OCI-LY7 (cell line): ENCODE measurements around the gene XYLT1. TPM values are rescaled to one million over a fixed set of nuclear protein-coding genes. Genes with fewer than 3 reads are reported as not detected.

Experiments
- BruUV-seq: library from RNA; stranded (reverse); fragments of 400-500 nt; replicated peaks from 2 replicates; lab custom pipeline; 2021; lab: Mats Ljungman, UMichigan
- CTCF ChIA-PET: fragments of 300-600 bp; sonication (Branson Sonifier 250); formaldehyde crosslinking; loops from one replicate; lab custom pipeline; 2022; ENCODE audit warnings: antibody characterized with exemption; ENCODE audit not compliant: unreplicated experiment; lab: Charles Lee
- POLR2A ChIA-PET: fragments of 300-600 bp; sonication (Branson Sonifier 250); formaldehyde crosslinking; loops from one replicate; lab custom pipeline; 2022; ENCODE audit warnings: antibody characterized with exemption; lab: Charles Lee
- DNase-seq: peaks from one replicate; pipeline ENCODE4 v3.0.0-alpha.2; 2015; ENCODE audit warnings: low spot score
- H2AFZ ChIP-seq: fragments of 200-600 bp; sonication (generic), shearing (Covaris generic); 2 replicates; pipeline ENCODE4 v1.6.1; 2014; ENCODE audit warnings: mild to moderate bottlenecking, antibody characterized with exemption, low read length, moderate library complexity
- H3K27ac ChIP-seq: fragments of 200-600 bp; sonication (generic); 2 replicates; pipeline ENCODE4 v1.5.1; 2014; ENCODE audit warnings: mixed run types, low read depth, mild to moderate bottlenecking, moderate library complexity, low read length, inconsistent platforms; ENCODE audit not compliant: poor library complexity, severe bottlenecking
- H3K36me3 ChIP-seq: fragments of 200-600 bp; sonication (generic); 2 replicates; pipeline ENCODE4 v1.6.1; 2014; ENCODE audit warnings: mild to moderate bottlenecking, antibody characterized with exemption, low read length, moderate library complexity, mixed read lengths; ENCODE audit not compliant: insufficient read depth
- H3K4me1 ChIP-seq: fragments of 200-600 bp; sonication (generic); 2 replicates; pipeline ENCODE4 v1.5.1; 2014; ENCODE audit warnings: mild to moderate bottlenecking, low read length; ENCODE audit not compliant: insufficient read depth, poor library complexity, severe bottlenecking
- H3K4me2 ChIP-seq: fragments of 200-600 bp; sonication (generic); 2 replicates; pipeline ENCODE4 v1.6.1; 2014; ENCODE audit warnings: mild to moderate bottlenecking, low read length
- H3K4me3 ChIP-seq: fragments of 200-600 bp; sonication (generic); 2 replicates; pipeline ENCODE4 v1.5.1; 2014; ENCODE audit warnings: mild to moderate bottlenecking, low read depth, low read length; ENCODE audit not compliant: poor library complexity, severe bottlenecking
- H3K79me2 ChIP-seq: fragments of 200-600 bp; sonication (generic); 2 replicates; pipeline ENCODE4 v1.6.1; 2016; ENCODE audit warnings: low read depth, mild to moderate bottlenecking, low read length, moderate library complexity, mixed read lengths; ENCODE audit not compliant: insufficient read depth
- H3K9me2 ChIP-seq: fragments of 200-600 bp; sonication (generic); 2 replicates; pipeline ENCODE4 v1.6.1; 2016; ENCODE audit warnings: mild to moderate bottlenecking, low read length, mixed read lengths; ENCODE audit not compliant: insufficient read depth
- H3K9me3 ChIP-seq: fragments of 200-600 bp; sonication (generic); 2 replicates; pipeline ENCODE4 v1.6.1; 2014; ENCODE audit warnings: mild to moderate bottlenecking, mixed run types, low read length, mixed read lengths
- H4K20me1 ChIP-seq: fragments of 200-600 bp; sonication (generic); 2 replicates; pipeline ENCODE4 v1.6.1; 2014; ENCODE audit warnings: mild to moderate bottlenecking, antibody characterized with exemption, low read length, moderate library complexity, mixed read lengths; ENCODE audit not compliant: insufficient read depth
- EZH2phosphoT487 ChIP-seq: fragments of 200-600 bp; sonication (generic); IDR thresholded peaks from 2 replicates; pipeline ENCODE4 v1.6.1; 2018; ENCODE audit warnings: low read depth, borderline replicate concordance, mild to moderate bottlenecking, mixed run types, antibody characterized with exemption, low read length, moderate library complexity, mixed read lengths
- intact Hi-C: fragments of 100-400 bp; cut with micrococcal nuclease; formaldehyde crosslinking; loops from one replicate; pipeline ENCODE4 v1.10.0; 2022; ENCODE audit not compliant: unreplicated experiment
- total RNA-seq, 2 experiments: library from RNA; depleted of rRNA in 1 of 2; stranded (reverse); fragments of >200 nt in 1 of 2; shearing (Covaris generic) in 1 of 2; gene quantifications; 2 replicates each; pipeline ENCODE4 v1.2.3, GENCODE V29; 2014 to 2022
- TF ChIP-seq, protein P1 (sequence below): fragments of 200-600 bp; sonication (generic); conservative IDR thresholded peaks from 2 replicates; pipeline ENCODE4 v1.5.1; 2014; ENCODE audit warnings: mild to moderate bottlenecking, antibody characterized with exemption, low read length, moderate library complexity, mixed read lengths

Gene XYLT1
- total RNA-seq, 2 experiments from 2014 or later: 36.3 to 50.0 TPM

DNA sequence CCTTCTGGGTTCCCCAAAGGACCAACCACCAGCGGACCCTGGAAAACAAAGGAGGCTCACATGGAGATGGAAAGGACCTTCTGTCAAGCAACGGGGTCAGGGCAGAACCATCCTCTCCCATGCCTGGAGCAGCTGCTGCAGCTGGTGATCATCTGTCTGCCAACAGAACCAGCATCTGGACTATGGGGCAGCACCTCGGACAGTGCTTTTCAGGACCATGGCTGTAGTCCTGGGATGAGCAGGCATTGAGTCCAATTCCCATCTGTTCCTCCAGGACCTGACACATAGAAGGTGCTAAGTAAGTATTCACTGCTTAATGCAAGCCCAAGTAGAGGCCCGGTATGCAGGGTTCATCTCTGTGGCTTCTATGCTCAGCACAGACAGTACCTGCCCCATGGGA, 304.7 kb downstream of the XYLT1 start:
- ChIA-PET CTCF (no interaction called here), POLR2A (interaction anchor here (0.7 kb wide), 1 partner anchor 263 kb away, joined by 4 read pairs; no protein-coding TSS in a partner anchor)
- intact Hi-C loops: no loop called here
- no TSS peak for BruUV-seq
- H3K9me3 ChIP-seq: no peaks in the 10 kb centered on the region
- H3K4me1 ChIP-seq: peaks cover 10% of the 10 kb centered on the region
- H3K36me3 ChIP-seq: peaks cover 6% of the 10 kb centered on the region; the same call in 1 of the 2 replicates
- no peaks in the 10 kb centered on the region for H3K79me2 ChIP-seq
- no peak overlapping the region for H2AFZ ChIP-seq
- H4K20me1 ChIP-seq: 0 out of 2 replicates have a peak, but pooled peaks cover 5% of the 10 kb centered on the region
- no peak overlapping the region for H3K4me2 ChIP-seq
- H3K4me3 ChIP-seq: no peak overlapping the region
- H3K27ac ChIP-seq: no peak overlapping the region
- TF ChIP-seq, protein P1, sequence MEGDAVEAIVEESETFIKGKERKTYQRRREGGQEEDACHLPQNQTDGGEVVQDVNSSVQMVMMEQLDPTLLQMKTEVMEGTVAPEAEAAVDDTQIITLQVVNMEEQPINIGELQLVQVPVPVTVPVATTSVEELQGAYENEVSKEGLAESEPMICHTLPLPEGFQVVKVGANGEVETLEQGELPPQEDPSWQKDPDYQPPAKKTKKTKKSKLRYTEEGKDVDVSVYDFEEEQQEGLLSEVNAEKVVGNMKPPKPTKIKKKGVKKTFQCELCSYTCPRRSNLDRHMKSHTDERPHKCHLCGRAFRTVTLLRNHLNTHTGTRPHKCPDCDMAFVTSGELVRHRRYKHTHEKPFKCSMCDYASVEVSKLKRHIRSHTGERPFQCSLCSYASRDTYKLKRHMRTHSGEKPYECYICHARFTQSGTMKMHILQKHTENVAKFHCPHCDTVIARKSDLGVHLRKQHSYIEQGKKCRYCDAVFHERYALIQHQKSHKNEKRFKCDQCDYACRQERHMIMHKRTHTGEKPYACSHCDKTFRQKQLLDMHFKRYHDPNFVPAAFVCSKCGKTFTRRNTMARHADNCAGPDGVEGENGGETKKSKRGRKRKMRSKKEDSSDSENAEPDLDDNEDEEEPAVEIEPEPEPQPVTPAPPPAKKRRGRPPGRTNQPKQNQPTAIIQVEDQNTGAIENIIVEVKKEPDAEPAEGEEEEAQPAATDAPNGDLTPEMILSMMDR: no peak
- no peak for TF ChIP-seq EZH2phosphoT487
- no peaks in the 10 kb centered on the region for H3K9me2 ChIP-seq
- DNase-seq: no peak

DNA sequence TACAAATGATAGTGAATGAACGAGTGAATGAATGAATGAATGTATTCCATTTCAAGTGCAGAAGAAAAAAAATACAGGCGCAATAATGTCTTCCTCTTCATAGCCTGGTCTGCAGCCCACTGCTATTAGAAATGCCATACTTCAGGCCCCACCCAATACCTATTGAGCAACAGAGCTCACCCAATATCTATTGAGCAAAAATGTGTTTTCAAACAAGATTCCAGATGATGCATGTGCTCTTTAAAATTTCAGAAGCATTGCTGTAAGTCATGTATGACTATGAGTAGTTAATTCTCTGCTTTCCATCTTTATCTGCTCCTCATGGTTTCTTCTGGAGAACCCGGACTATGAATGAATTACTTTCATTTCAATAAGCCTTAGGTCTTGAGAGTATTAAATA, 308.2 kb downstream of the XYLT1 start:
- no peak for DNase-seq
- H3K79me2 ChIP-seq: no peaks in the 10 kb centered on the region
- no peaks in the 10 kb centered on the region; the same call in 1 of the 2 replicates for H4K20me1 ChIP-seq
- H3K36me3 ChIP-seq: peaks cover 7% of the 10 kb centered on the region
- H3K9me2 ChIP-seq: no peaks in the 10 kb centered on the region
- CTCF ChIA-PET: no interaction called here
- no peak overlapping the region for H2AFZ ChIP-seq
- no peaks in the 10 kb centered on the region for H3K9me3 ChIP-seq
- intact Hi-C loops: no loop called here
- TF ChIP-seq EZH2phosphoT487: no peak
- TF ChIP-seq, protein P1: no peak
- BruUV-seq: no TSS peak
- no peak overlapping the region for H3K27ac ChIP-seq
- H3K4me1 ChIP-seq: peaks cover 10% of the 10 kb centered on the region
- no peak overlapping the region for H3K4me2 ChIP-seq
- POLR2A ChIA-PET: interaction anchor here (0.7 kb wide), 1 partner anchor 171 kb away, joined by 3 read pairs; no protein-coding TSS in a partner anchor
- no peak overlapping the region for H3K4me3 ChIP-seq

DNA sequence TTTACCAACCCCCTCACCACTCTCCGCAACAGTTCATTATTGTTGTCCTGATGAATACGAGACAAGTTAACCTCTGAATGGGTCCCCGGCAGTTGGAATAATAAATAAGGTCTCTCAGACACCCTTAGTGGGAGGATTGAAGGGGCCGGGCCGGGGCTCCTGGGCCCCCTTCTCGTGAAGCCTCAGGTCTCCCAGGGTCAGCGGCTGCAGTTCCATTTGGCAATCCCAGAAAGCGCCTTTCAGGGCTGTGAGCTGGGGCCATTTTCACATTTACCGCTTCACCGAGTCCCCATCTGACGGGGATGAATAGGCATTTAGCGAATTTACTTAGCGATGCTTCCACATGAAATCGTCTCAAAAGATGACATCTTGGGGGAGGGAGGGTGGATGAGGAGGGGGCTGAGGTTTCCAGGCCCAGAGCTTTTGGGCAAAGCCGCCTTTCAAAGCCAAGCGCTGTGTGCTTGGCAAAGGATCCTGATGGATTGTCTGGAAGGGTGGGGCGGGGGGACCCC, 309.8 kb downstream of the XYLT1 start:
- Histone ChIP-seq H3K27ac (no peak overlapping the region), H3K79me2 (no peaks in the 10 kb centered on the region), H3K9me2 (no peaks in the 10 kb centered on the region), H4K20me1 (no peaks in the 10 kb centered on the region; the same call in 1 of the 2 replicates), H2AFZ (no peak overlapping the region), H3K36me3 (peaks cover 12% of the 10 kb centered on the region), H3K4me1 (peaks cover 10% of the 10 kb centered on the region), H3K4me3 (no peak overlapping the region), H3K4me2 (no peak overlapping the region), H3K9me3 (no peaks in the 10 kb centered on the region)
- no peak for TF ChIP-seq EZH2phosphoT487
- ChIA-PET CTCF (no interaction called here), POLR2A (no interaction called here)
- intact Hi-C loops: no loop called here
- no TSS peak for BruUV-seq
- DNase-seq: no peak
